ENCODE measurements around the gene MMD.

DNA sequence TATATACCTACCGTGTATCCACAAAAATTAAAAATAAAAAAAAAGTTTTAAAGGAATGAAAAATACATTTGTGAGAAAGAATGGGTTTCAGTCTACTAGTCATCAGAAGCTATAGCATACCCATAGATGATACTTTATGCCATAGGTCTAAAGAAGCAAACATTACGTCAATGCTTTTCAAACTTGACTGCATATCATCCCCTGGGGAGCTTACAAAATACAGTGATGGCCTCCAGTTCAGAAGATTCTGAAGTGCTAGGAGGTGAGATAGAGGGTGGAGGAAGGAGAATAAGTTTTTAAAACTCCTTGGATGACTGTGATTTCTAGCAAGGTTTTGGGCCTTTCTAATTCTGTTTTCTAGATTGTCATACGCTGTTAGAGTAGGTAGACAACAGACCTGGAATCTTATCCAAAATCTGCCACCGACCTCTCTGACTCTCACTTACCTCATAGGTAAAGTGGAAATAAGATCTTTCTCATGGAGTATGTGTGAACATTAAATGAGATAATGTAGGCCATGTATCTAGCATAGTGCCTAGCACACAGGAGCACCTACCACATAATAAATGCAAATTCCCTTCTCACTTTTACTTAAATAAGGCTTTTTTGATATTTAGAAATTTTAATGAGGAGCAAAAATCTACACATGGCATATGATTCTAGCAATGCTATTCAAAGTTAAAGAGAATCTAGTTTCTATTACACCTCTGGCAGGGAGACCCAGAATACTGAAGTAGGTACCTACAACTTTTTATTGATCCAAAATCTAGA, 12.4 kb downstream of the MMD start:
- TF ChIP-seq, protein P1, sequence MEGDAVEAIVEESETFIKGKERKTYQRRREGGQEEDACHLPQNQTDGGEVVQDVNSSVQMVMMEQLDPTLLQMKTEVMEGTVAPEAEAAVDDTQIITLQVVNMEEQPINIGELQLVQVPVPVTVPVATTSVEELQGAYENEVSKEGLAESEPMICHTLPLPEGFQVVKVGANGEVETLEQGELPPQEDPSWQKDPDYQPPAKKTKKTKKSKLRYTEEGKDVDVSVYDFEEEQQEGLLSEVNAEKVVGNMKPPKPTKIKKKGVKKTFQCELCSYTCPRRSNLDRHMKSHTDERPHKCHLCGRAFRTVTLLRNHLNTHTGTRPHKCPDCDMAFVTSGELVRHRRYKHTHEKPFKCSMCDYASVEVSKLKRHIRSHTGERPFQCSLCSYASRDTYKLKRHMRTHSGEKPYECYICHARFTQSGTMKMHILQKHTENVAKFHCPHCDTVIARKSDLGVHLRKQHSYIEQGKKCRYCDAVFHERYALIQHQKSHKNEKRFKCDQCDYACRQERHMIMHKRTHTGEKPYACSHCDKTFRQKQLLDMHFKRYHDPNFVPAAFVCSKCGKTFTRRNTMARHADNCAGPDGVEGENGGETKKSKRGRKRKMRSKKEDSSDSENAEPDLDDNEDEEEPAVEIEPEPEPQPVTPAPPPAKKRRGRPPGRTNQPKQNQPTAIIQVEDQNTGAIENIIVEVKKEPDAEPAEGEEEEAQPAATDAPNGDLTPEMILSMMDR (conservative IDR thresholded peaks at IDR 0.05; ENCODE audit: low read length): no peak
- no peak for TF ChIP-seq EZH2phosphoT487 (IDR thresholded peaks at IDR 0.05; ENCODE audit: borderline replicate concordance)

Measured in Loucy (cell line).